Urinary bladder (tissue), 4 donors: ENCODE results near the gene DLG4. TPM values are rescaled to one million over a fixed set of nuclear protein-coding genes. Genes with fewer than 3 reads are reported as not detected.
"Not testable (repeated sequence)": the region's sequence is repeated elsewhere in the genome, so short reads cannot be mapped to it uniquely, and the experiment has no call there.

Source experiments
- DNase-seq: peaks from one replicate; pipeline ENCODE4 v3.0.0-alpha.2; 2015; ENCODE audit errors: extremely low spot score
- H3K27ac ChIP-seq: one replicate; pipeline ENCODE4 v1.5.1; 2013; ENCODE audit warnings: low read depth, mild to moderate bottlenecking, moderate library complexity
- H3K36me3 ChIP-seq: one replicate; pipeline ENCODE4 v1.6.1; 2013; ENCODE audit warnings: mild to moderate bottlenecking, moderate library complexity; ENCODE audit not compliant: insufficient read depth
- H3K4me1 ChIP-seq: one replicate; pipeline ENCODE4 v1.6.1; 2013; ENCODE audit warnings: mild to moderate bottlenecking, moderate library complexity; ENCODE audit not compliant: insufficient read depth
- H3K4me3 ChIP-seq: one replicate; pipeline ENCODE4 v1.5.1; 2013; ENCODE audit warnings: low read depth, low read length
- WGBS: extraction: QIAGEN DNeasy Blood & Tissue Kit; methylation state at CpG from one replicate; pipeline ENCODE4 v1.1.7; 2013; 5-methylcytosine and 5-hydroxymethylcytosine counted together
- polyA plus RNA-seq: library from polyadenylated mRNA; stranded (reverse); fragments of 200-250 nt; gene quantifications from one replicate; pipeline ENCODE4 v1.2.3, GENCODE V29; 2013
- total RNA-seq: library from RNA; depleted of rRNA; stranded (reverse); fragments of >200 nt; gene quantifications from one replicate; pipeline ENCODE4 v1.2.3, GENCODE V29; 2014
- donor health status: healthy with polysubstance abuse.
- donor health status: healthy.

The DLG4 gene
- total and polyA plus RNA-seq, 2 donors: 17.1 to 19.4 TPM

DNA sequence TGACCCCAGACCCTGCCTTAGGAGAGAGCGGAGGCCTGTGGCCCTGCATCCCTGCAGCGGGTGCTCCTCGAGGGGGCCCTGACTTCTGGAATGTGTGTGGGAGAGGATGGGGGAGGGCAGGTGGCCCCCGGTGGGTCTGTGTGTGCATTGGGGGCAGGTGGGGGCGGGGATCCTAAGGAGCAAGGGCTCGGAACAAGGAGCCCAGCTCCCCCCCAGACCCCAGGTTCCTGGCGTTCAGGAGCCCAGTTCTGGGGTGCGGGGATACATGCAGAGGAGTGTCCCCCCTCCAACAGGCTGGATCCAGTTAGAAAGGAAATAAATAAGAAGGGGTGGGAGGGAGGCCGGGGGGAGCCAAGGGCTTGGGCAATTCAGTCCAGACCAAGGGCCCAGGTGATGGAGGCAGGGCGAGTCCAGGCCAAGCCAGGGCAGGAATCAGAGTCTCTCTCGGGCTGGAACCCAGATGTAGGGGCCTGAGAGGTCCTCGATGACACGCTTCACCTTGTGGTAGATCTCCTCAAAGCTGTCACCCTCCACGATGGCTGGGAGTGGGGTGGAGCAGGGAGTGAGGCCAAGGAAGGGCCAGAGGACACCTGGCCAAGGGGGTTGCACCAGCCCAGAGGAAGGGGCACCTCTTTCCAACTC, 29.2 kb downstream of the DLG4 start:
- no peaks in the 10 kb centered on the region for H3K4me1 ChIP-seq
- H3K36me3 ChIP-seq: no peaks in the 10 kb centered on the region
- H3K27ac ChIP-seq: no peak overlapping the region
- no peak for DNase-seq
- WGBS: 88% methylated on average over 14 of the region's 14 CpGs
- no peak overlapping the region for H3K4me3 ChIP-seq

DNA sequence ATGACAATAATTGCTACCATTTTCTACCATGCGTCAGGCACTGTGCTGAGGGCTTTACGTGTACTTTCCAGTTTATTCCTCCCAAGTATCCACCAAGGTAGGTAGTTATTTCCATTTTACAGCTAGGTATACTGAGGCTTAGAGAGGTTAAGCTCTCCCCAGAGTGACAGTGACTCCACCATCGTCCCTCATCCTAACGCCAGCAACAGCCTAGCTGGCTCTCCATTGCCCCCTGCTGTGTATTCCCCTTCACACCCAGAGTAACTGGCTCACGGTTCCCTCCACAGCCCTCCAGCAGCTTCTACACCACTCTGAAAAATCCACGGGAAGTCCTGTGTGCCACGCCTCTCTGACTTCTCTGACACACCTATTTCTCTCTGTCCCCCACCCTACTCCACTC, 33.4 kb downstream of the DLG4 start:
- Histone ChIP-seq H3K4me1 (no peaks in the 10 kb centered on the region), H3K27ac (no peak overlapping the region), H3K4me3 (no peak overlapping the region), H3K36me3 (no peaks in the 10 kb centered on the region)
- 61% methylated on average over 7 of the region's 7 CpGs for WGBS
- no peak for DNase-seq

GRCh38 chr17:7184647-7185046, 35.0 kb downstream of the DLG4 start:
- DNase-seq: no peak
- WGBS: 89% methylated on average over 6 of the region's 6 CpGs
- no peak overlapping the region for H3K4me3 ChIP-seq

GRCh38 chr17:7184091-7184488, 35.5 kb downstream of the DLG4 start:
- H3K27ac ChIP-seq: no peak overlapping the region
- no peaks in the 10 kb centered on the region for H3K36me3 ChIP-seq
- H3K4me1 ChIP-seq: no peaks in the 10 kb centered on the region
- DNase-seq: no peak
- 60% methylated on average over 14 of the region's 14 CpGs for WGBS
- H3K4me3 ChIP-seq: no peak overlapping the region

More at GRCh38 chr17:7184647-7185046, 35.0 kb downstream of the DLG4 start:
- no peaks in the 10 kb centered on the region for H3K36me3 ChIP-seq
- H3K27ac ChIP-seq: no peak overlapping the region
- H3K4me1 ChIP-seq: no peaks in the 10 kb centered on the region

- no peaks in the 10 kb centered on the region for H3K36me3 ChIP-seq
- H3K4me3 ChIP-seq: no peak overlapping the region
- DNase-seq: no peak
- 84% methylated on average over 7 of the region's 7 CpGs for WGBS
- H3K27ac ChIP-seq: no peak overlapping the region
- H3K4me1 ChIP-seq: no peaks in the 10 kb centered on the region
These were observed 36.1 kb downstream of the DLG4 start for GRCh38 chr17:7183433-7184090.

DNA sequence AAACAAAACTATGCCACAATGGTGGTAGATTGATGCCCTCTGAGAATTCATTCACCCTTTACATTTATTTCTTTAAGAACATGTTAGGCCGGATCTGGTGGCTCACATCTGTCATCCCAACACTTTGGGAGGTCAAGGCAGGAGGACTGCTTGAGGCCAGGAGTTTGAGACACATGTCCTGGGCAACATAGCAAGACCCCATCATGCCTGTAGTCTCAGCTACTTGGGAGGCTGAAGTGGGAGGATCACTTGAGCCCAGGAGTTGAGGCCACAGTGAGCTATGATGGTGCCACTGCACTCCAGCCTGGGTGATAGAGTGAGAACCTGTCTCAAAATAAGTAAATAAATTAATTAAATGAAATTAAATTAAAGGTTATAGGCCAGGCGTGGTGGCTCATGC, 37.5 kb downstream of the DLG4 start:
- WGBS: 99% methylated on average over 2 of the region's 2 CpGs
- not testable (repeated sequence) for DNase-seq

GRCh38 chr17:7179317-7180254, 40.0 kb downstream of the DLG4 start, which contains the start of gene ASGR1:
ASGR1 (minus strand) TSS chr17:7179370; CDS start chr17:7178563, 807 bp downstream.
- no peak within 1 kb of the TSS for H3K27ac ChIP-seq
- no peak within 1 kb of the TSS for H3K4me3 ChIP-seq
- H3K36me3 ChIP-seq: no peaks in the 10 kb centered on the region
- no peak for DNase-seq
- WGBS: 53% methylated on average over 20 of the region's 20 CpGs
- H3K4me1 ChIP-seq: no peaks in the 10 kb centered on the region

More for the DNA sequence above, 37.5 kb downstream of the DLG4 start:
- not testable (repeated sequence) for H3K4me1 ChIP-seq, H3K4me3 ChIP-seq, H3K36me3 ChIP-seq, H3K27ac ChIP-seq

DNA sequence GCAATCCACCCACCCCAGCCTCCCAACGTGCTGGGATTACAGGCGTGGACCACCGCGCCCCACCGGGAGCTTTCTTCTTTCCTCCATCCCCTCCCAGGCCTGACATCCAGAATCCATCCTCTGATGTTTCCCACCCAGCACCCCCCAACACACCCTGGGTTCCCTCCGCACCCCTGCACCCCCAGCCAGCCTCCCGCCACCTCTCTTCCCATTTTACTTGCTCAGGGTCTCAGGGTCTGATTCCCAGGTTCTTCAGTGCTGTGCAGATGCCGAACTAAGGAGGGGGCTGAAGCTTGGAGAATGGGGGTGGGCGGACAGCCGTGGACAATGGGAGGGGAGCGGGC, 40.7 kb downstream of the DLG4 start:
- Histone ChIP-seq H3K36me3 (no peaks in the 10 kb centered on the region), H3K4me3 (no peak overlapping the region), H3K27ac (no peak overlapping the region), H3K4me1 (no peaks in the 10 kb centered on the region)
- DNase-seq: no peak
- 75% methylated on average over 11 of the region's 11 CpGs for WGBS

DNA sequence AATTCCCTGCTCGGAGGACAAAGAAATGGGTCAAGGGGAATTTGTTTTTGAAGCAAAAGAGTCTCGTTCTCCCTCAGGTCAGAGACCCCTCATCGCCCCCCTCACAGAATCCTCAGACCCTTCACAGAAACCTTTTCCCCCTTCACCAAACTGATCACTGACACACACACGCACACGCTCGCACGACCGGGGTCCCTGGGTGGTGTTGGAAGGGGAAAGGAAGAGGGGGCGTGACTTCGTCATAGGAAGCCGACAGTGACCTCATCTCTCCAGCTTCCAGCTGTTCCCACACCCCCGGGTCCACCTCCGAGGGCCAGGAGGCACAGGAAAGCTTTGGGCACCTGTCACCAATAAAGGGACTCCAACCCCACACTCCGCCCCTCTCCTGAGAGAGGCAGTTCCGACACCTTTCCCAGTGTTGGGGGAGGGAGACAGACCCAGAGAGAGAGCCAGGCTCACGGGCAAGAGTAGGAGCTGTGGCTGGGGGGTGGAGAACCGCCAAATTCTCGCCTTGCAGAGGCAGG, 41.6 kb downstream of the DLG4 start:
- H3K4me1 ChIP-seq: no peaks in the 10 kb centered on the region
- no peak overlapping the region for H3K4me3 ChIP-seq
- 4% methylated on average over 18 of the region's 18 CpGs for WGBS
- no peak for DNase-seq
- no peak overlapping the region for H3K27ac ChIP-seq
- H3K36me3 ChIP-seq: no peaks in the 10 kb centered on the region

DNA sequence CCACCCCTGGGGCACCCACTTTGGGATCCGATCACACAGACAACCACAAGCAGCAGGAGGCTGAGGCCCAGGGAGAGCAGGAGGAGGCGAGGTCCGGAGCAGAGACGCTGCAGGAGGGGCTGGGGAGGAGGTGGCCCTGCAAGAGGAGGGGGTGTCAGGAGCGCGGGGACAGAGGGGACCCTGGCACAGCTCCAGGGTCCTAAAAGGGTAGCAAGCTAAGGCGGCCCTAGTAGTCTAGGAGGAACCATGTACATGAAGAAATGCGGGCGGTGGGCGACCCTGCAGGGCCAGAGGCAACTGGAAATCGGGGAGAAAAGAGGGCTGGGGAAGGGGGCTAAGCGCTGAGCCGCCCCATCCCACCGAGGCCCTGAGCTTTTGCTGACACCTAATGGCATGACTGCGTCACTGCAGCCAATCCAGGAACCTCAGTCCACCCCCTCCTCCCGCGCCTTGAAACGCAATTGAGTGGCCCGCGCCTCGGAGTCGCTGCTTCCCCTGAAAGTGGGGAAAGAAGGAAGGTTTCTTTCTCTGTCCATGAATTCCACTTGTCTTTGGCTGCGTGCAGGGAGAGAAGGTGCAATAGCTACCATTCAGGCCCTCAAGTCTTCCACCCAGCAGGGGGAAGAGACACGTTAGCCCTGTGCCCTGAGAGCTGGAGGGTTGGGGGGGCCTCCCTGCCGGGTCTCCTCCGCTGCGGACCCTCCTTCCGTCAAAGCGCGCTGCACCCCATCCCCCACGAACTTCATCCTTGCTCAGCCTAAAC, 42.3 kb downstream of the DLG4 start:
- Histone ChIP-seq H3K36me3 (no peaks in the 10 kb centered on the region), H3K27ac (no peak overlapping the region), H3K4me3 (no peak overlapping the region), H3K4me1 (no peaks in the 10 kb centered on the region)
- WGBS: 3% methylated on average over 31 of the region's 31 CpGs
- DNase-seq: peak; percentile 52

DNA sequence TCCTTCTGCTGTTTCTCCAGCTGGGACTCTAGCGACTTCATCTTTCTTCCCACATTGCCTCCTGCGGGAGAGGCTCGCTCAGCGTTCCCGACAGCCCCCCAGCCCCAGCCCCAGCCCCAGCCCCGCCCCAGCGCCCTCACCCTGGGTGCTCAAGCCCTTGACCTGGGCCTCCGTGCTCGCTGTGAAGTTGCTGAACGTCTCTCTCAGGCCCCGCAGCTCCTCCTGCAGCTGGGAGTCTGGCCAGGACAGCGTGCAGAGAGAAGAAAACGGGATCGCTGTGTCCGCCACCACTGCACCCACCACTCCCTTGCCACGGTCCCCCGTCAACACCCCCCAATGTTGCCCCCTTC, 42.8 kb downstream of the DLG4 start:
- H3K27ac ChIP-seq: no peak overlapping the region
- DNase-seq: no peak
- H3K36me3 ChIP-seq: no peaks in the 10 kb centered on the region
- H3K4me1 ChIP-seq: no peaks in the 10 kb centered on the region
- H3K4me3 ChIP-seq: no peak overlapping the region
- 10% methylated on average over 17 of the region's 17 CpGs for WGBS

- H3K4me1 ChIP-seq: no peaks in the 10 kb centered on the region
- no peak overlapping the region for H3K4me3 ChIP-seq
- H3K36me3 ChIP-seq: no peaks in the 10 kb centered on the region
- no peak for DNase-seq
- no peak overlapping the region for H3K27ac ChIP-seq
- WGBS: 85% methylated on average over 1 of the region's 1 CpG
These were observed 43.4 kb downstream of the DLG4 start for GRCh38 chr17:7176107-7176840.
